Left lung (tissue), 10 donors: ENCODE measurements around the gene RHEB. TPM values are rescaled to one million over a fixed set of nuclear protein-coding genes. Genes with fewer than 3 reads are reported as not detected.

Source experiments
- ATAC-seq: fragments of 200-7000 bp; cut with Tn5 transposase; one replicate; pipeline ENCODE4 v1.9.1; 2020; ENCODE audit warnings: moderate library complexity
- DNase-seq, 4 donors: peaks; one replicate each; pipeline ENCODE4 v3.0.0-alpha.2; 2013 to 2020
- H3K27ac ChIP-seq, 2 donors: fragments of 200-600 bp; sonication (generic) in 1 of 2; one replicate each; pipeline versions ENCODE4 v1.5.0 to v1.8.0; 2020 to 2021
- H3K27me3 ChIP-seq, 2 donors: fragments of 200-600 bp; sonication (generic) in 1 of 2; one replicate each; pipeline versions ENCODE4 v1.5.0 to v1.8.0; 2020 to 2021
- H3K36me3 ChIP-seq, 2 donors: fragments of 200-600 bp; sonication (generic) in 1 of 2; one replicate each; pipeline versions ENCODE4 v1.5.0 to v1.8.0; 2020 to 2021
- H3K4me1 ChIP-seq, 2 donors: fragments of 200-600 bp; one replicate each; pipeline ENCODE4 v1.8.0; 2021
- H3K4me3 ChIP-seq, 2 donors: fragments of 200-600 bp; sonication (generic) in 1 of 2; one replicate each; pipeline versions ENCODE4 v1.5.0 to v1.8.0; 2020 to 2021; ENCODE audit warnings: mild to moderate bottlenecking in 1 of 2
- H3K9me3 ChIP-seq, 2 donors: fragments of 200-600 bp; sonication (generic) in 1 of 2; one replicate each; pipeline versions ENCODE4 v1.5.0 to v1.8.0; 2020 to 2021
- intact Hi-C, 2 donors: fragments of 100-400 bp; cut with DNase I; formaldehyde crosslinking; loops; one replicate each; pipeline versions ENCODE4 v1.11.2 to v1.14.2; 2022
- polyA plus RNA-seq, 6 donors: library from polyadenylated mRNA; unstranded; fragments of 120-200 nt; gene quantifications; one replicate each; pipeline ENCODE4 v1.2.1, GENCODE V29; 2013; ENCODE audit not compliant: insufficient read length in 6 of 6
- total RNA-seq, 2 donors: library from RNA; stranded (reverse); fragmentation: NEBNext Ultra II Directional; extraction: Animal tissue kit (Norgen Biotek cat#: 25700); gene quantifications; one replicate each; pipeline ENCODE4 v1.2.1, GENCODE V29; 2021
- TF ChIP-seq, protein P1 (sequence below), 2 donors: fragments of 200-600 bp; sonication (generic) in 1 of 2; IDR thresholded peaks; one replicate each; pipeline versions ENCODE4 v1.5.0 to v1.8.0; 2021; ENCODE audit warnings: antibody characterized with exemption in 2 of 2
- donor health status: DM: no; HTN: yes; CAD: no.
- donor health status: DM: no; HTN: no; CAD: no.

The RHEB gene
- total and polyA plus RNA-seq, 8 donors, result 85.3 to 110 (median 105) TPM

- H3K27me3 ChIP-seq, result no peaks in the 10 kb centered on the region
- ATAC-seq, result no peak
- no peak overlapping the region for H3K27ac ChIP-seq
- intact Hi-C loops, result no loop called here
- no peaks in the 10 kb centered on the region for H3K9me3 ChIP-seq
- TF ChIP-seq, protein P1, sequence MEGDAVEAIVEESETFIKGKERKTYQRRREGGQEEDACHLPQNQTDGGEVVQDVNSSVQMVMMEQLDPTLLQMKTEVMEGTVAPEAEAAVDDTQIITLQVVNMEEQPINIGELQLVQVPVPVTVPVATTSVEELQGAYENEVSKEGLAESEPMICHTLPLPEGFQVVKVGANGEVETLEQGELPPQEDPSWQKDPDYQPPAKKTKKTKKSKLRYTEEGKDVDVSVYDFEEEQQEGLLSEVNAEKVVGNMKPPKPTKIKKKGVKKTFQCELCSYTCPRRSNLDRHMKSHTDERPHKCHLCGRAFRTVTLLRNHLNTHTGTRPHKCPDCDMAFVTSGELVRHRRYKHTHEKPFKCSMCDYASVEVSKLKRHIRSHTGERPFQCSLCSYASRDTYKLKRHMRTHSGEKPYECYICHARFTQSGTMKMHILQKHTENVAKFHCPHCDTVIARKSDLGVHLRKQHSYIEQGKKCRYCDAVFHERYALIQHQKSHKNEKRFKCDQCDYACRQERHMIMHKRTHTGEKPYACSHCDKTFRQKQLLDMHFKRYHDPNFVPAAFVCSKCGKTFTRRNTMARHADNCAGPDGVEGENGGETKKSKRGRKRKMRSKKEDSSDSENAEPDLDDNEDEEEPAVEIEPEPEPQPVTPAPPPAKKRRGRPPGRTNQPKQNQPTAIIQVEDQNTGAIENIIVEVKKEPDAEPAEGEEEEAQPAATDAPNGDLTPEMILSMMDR (IDR thresholded peaks at IDR 0.05), result no peak
- H3K4me1 ChIP-seq, result no peaks in the 10 kb centered on the region
- no peak overlapping the region for H3K4me3 ChIP-seq
- no peak for DNase-seq
- peaks cover 0 to 68% of the 10 kb centered on the region in 2 donors for H3K36me3 ChIP-seq
These were observed 40.0 kb upstream of the RHEB start for GRCh38 chr7:151559557-151560183.

DNA sequence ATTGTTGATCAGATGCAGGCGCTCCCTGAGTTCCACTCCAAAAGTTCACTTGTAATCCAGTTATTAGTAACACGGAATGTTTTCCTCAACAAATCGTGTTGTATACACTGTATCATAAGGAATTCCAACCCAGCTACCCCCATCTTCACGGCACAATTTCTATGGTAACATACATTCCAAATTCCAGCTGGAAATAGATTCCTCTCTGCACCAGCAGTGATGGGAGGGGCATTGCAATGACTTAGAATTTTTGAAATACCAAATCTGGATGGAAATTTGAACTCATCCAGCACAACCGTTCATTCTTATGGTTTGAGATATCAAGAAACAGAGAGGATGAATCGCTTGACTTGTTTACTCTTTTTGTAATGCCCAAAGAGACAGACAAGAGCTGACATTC is 38.9 kb upstream of the RHEB start:
- Histone ChIP-seq H3K27ac (no peak overlapping the region), H3K9me3 (no peaks in the 10 kb centered on the region), H3K36me3 (peaks cover 0 to 57% of the 10 kb centered on the region in 2 donors), H3K27me3 (no peaks in the 10 kb centered on the region), H3K4me3 (no peak overlapping the region), H3K4me1 (no peaks in the 10 kb centered on the region)
- intact Hi-C loops, result no loop called here
- TF ChIP-seq, protein P1 (IDR thresholded peaks at IDR 0.05), result no peak
- DNase-seq (no peak), ATAC-seq (no peak)

GRCh38 chr7:151556592-151556991 is 36.9 kb upstream of the RHEB start:
- Histone ChIP-seq H3K9me3 (no peaks in the 10 kb centered on the region), H3K27ac (no peak overlapping the region), H3K4me1 (no peaks in the 10 kb centered on the region), H3K27me3 (no peaks in the 10 kb centered on the region), H3K36me3 (peaks cover 0 to 46% of the 10 kb centered on the region in 2 donors), H3K4me3 (no peak overlapping the region)
- TF ChIP-seq, protein P1 (IDR thresholded peaks at IDR 0.05), result no peak
- DNase-seq (no peak), ATAC-seq (no peak)
- intact Hi-C loops, result no loop called here

DNA sequence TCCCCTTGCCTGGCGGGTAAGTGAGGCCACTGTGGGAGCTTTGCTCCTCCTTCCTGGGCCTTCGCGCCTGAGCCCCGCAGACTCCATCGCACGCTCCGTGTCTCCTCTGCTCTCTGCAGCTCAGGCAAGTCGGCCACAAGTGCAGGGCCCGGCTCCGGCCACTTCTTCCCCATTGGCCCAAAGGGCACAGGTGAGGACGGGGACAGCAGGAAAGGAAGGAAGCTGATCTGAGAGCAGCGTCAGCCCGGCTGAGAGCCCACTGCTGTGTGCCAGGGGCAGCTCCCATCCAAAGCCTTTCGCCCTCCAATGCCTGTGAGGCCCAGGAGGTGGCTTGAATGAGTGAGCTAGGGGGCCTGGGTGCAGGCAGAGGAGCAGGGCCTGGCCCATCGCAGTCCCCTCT is 33.7 kb upstream of the RHEB start:
- H3K4me1 ChIP-seq, result no peaks in the 10 kb centered on the region
- H3K4me3 ChIP-seq, result no peak overlapping the region
- H3K27me3 ChIP-seq, result no peaks in the 10 kb centered on the region
- TF ChIP-seq, protein P1 (IDR thresholded peaks at IDR 0.05), result no peak
- intact Hi-C loops, result no loop called here
- DNase-seq, result no peak
- no peaks in the 10 kb centered on the region for H3K9me3 ChIP-seq
- H3K27ac ChIP-seq, result no peak overlapping the region
- ATAC-seq, result no peak
- peaks cover 0 to 16% of the 10 kb centered on the region in 2 donors for H3K36me3 ChIP-seq

- Histone ChIP-seq H3K4me3 (no peak overlapping the region), H3K27me3 (no peaks in the 10 kb centered on the region), H3K4me1 (no peaks in the 10 kb centered on the region), H3K36me3 (peaks cover 0 to 9% of the 10 kb centered on the region in 2 donors), H3K9me3 (no peaks in the 10 kb centered on the region), H3K27ac (no peak overlapping the region)
- TF ChIP-seq, protein P1 (IDR thresholded peaks at IDR 0.05), result no peak
- DNase-seq, result peak in 2 of 4 donors; percentile 69 to 73
- intact Hi-C loops, result no loop called here
- peak; percentile 89 for ATAC-seq
These were observed 32.8 kb upstream of the RHEB start for GRCh38 chr7:151552352-151553028.
